HG03520 (cell line): ENCODE measurements around the gene SLC49A4.

Source experiments
- ATAC-seq: cut with Tn5 transposase; IDR thresholded peaks from one replicate; pipeline ENCODE4 v1.9.1; 2021; ENCODE audit warnings: mild to moderate bottlenecking, moderate library complexity; ENCODE audit not compliant: unreplicated experiment

Gene SLC49A4

DNA sequence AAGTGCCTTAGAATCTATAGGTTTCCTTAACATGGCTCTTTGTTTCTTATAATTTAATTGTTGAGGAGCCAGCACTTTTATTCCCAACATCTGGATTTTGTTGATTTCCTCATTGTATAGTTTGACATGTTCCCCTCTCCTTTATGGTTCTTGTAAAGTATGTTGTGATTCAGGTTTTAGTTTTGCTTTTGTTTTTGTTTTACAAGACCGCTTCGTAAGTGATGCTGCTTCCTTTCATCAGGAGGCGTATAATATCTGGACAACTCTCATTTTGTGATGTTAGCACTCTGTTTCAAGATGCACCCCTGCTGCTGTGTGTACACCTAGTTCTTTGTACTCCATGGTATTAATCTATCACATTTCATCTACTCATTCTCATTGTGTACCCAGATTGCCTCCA lies 48.7 kb downstream of the SLC49A4 start:
- no peak for ATAC-seq

DNA sequence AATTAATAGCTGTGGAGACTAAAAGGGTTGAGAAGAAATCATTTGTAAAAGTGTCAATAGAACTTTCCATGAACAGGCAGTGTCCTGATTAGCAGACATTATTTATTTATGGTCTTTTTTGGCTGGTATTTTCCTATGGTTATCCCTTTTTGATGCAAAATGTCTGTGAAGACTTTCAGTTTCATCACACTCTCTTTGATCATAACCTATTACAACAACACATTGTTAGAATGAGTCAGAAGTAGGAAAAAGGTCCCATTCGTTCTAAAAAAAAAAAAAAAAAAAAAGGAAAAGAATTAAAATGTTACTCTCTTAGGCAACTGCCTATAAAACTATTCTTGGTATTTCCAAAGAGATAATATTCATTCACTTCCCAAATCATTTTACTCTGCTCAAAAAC lies 62.1 kb downstream of the SLC49A4 start:
- no peak for ATAC-seq

DNA sequence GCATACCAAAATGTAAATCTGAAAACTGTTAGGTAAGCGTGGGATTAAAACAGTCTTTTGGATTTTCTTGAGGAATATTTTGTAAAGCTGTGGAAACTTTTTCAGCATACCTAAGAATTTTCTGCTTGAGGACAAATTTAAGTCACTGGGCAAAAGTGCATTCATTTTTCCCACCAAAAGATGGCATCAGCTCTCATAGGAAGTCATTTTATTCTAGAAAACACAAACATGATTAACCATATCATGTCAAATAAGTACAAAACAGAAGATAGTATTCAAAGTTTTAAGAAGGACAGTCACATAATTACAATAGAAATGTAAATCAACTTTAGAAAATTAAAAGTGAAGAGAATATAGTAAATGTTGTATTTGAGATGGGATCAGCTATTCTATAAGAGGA lies 63.5 kb downstream of the SLC49A4 start:
- no peak for ATAC-seq

DNA sequence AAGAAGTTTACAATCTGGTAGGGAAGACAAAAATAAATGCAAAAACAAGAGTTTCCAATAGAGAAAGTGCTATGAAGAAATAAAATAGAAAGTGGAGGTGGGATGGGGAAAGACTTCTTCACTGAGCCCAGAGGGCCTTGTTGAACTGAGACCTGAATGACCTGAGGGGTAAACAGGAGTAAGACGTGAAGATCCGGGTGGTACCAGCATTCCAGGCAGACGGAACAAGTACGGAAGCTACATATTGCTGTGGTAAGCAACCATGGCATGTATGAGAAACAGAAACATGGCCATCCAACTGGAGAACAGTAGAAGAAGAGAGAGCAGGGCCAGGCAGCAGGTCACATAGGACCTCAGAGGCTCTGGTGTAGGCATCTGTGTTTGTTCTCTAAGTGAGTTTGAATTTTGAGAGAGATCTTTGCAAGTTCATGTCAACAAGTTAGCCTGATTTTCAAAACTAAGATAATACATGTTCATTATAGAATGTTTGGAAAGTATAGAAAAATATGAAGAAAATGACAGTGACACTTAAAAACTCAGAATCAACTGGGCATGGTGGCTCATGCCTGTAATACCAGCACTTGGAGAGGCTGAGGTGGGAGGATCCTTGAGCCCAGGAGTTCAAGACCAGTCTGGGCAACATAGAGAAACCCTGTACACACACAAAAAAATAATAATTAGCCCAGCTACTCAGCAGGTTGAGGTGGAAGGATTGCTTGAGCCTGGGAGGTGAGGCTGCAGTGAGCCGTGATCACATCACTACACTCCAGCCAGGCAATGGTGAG lies 64.3 kb downstream of the SLC49A4 start:
- no peak for ATAC-seq

DNA sequence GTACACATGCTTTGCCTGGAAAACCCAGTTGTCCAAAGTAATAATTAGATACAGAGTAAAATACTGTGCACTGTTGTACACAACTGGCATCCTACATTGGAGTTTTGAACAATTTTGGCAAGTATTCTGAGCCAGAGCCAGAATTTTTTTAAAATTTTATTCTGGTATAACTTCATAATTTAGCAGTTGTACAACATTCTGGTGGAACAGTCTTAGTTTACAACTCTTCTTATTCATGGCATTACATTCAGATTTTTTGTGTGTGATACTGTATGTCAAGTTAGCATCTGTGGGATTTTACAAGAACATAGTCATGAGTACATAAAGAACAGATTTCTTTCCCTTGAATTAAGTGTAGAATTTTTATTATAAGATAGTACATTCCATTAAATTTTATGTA lies 67.5 kb downstream of the SLC49A4 start:
- ATAC-seq = no peak

DNA sequence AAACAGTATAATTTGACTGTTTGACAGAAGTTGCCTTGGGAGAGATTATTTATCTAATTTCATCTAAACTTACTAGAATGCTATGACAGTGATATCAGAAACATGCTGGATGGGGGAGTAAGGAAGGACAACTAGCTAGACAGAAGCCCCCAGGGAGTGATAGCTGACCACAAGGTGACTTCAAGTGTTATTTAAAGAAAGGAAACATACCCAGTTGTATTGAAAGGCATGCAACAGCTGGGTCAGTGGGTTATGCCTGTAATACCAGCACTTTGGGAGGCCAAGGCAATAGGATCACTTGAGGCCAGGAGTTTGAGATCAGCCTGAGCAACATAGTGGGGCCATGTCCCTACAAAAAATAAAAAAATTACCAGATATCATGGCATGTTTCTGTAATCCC lies 69.6 kb downstream of the SLC49A4 start:
- no peak for ATAC-seq

DNA sequence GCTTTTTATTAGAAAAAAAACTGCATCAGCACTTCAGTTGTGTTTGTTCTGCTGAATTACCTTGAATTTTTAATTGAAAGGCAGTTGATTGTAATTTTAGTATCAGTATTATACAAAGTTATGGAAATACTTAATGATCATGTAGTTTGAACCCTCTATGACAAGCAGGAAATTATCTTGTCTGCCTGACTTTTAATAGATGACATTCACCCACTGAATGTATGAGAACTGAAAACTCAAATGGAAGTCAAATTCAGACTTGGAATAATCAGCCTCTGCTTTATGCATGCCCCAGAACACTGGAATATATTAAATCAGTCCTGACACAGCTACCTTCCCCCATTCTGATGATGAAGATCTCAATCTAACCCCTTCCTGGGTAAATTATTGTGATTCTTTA lies 73.5 kb downstream of the SLC49A4 start:
- ATAC-seq = no peak

DNA sequence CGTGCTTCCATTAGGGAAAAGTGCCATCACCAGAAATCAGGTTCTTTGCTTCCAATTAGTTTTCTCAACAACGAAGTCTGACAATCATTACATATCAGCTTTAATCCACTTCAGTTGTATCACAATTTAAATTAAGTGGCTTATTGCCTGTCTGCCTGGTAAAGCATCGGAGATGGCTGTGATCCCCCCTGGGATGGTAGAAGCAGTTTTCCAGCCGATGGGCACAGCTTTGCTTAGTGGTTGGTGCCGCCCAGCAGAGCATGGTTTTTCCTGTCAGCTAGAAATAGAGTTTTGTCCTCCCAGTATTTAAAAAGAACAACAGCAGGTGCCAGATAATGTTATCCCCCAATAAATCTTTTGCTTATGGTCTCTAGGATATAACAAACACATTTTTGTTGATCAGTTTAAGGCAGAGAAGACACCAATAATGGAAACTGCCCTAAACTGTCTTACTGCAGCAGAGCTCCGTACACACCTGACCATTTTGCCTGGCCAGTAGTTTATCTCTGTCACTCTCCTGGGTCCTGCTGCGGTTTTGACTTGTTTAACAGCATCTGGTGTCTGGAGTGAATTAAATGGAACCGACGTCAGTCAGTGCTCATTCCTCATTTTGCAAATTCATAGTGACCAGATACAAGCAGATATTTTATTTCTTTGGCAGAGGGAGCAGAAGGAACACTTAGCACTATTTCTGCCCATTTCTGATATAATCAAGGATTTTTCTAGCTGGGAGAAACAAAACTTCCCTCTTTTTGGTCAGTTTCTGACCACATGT lies 79.1 kb downstream of the SLC49A4 start:
- no peak for ATAC-seq

DNA sequence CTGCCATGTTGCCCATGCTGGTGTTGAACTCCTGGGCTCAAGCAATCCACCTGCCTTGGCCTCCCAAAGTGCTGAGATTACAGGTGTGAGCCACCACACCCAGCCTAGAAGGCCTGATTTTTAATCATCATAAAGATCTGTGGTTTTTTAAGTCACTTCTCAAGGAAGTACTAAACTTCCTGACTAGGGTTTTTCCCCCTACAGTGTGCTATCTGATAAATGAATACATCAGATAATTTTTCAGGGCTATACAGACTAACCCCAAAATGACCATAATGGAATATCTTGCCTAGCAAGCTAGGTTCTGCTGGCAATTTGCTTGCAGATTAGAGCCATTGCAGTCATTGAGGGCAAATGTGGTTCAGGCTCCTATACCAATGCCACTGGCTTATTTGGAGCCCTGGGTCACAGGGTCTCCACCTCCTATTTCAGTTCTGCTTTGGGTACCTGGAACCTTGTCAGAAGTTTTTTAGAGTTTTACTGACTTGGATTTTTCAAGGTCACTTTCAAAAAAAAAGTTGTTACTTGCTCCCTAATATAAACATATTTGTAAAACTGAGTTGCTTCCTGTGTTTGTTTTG lies 80.8 kb downstream of the SLC49A4 start:
- no peak for ATAC-seq

DNA sequence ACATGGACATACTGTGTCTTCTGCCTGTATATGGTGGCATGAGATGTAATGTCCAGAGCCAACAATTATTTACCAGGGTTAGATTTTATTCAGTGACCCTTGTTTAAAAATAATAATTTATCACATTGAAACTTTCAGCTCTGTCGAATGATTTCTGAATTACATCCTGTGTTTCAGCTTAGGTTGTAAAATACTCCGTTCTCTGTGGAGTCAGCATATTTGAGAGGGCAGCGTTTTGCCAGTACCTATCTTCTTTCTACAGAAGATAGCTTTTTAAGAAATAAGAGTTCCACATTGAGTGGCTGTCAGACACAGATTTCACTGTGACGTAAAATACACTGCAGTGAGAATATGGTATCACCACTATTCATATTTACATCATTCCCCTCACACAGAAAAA lies 85.3 kb downstream of the SLC49A4 start:
- no peak for ATAC-seq

DNA sequence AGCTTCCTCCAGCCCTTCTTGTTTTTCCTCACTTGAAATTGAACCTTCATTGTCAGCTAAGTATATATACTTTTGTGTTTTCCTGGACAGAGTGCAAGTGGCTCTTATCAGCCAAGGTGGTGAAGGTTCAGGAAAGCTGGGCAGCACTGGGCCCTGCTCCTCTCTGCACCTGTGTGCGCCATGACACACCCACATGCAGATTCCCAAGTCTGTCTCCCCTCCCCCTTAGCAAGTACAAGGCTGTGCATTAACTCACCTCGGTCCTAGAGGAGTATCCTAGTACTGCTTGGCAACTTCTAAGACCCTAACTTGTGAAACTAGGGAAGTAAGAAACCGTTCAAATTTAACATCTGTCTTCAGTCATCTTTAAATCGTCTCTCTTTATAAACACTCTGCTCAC lies 85.8 kb downstream of the SLC49A4 start:
- no peak for ATAC-seq

DNA sequence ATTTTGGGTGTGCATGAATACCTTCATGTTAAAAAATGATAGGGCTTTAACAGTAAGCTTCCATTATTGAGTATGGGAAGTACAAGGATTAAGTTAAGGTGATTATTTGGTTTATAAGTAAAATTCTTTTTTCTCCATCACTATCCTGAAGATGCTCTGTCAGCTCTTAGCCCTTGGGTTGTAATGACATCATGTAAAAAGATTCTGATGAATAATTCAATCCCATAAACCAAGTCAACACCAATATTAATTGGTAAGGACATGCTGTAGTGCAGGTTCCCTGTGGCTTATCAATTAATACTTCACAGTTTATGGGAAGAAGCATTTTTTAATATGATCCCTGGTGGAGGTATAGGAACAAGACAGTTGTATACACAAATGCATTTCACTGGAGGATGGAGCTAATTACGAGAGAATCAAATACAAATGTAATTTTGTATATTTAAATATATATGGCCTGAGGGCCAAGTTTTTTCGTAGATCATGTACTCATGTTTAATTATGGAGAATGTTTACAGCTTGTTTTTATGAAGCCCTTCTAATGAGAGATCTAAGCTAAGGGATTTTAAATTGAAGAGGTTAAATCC lies 87.6 kb downstream of the SLC49A4 start:
- no peak for ATAC-seq

DNA sequence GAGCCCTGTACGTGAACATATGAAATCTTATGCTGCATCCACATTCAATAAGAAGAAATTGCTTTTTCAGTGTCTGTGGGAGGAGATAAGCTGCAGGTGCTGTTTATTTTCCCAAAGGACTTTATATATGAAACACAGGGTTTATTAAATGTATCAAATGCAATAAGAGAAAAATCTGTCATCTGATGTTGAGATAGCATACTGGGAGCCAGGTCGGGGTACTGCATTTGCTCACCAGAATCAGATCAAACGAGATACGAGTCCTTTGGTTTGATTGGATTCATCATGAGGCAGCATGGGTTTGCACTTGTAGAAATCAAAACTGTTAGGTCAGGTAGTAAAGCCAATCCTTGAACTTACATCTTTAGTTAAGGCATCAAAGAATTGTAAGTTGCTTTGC lies 91.4 kb downstream of the SLC49A4 start:
- no peak for ATAC-seq

DNA sequence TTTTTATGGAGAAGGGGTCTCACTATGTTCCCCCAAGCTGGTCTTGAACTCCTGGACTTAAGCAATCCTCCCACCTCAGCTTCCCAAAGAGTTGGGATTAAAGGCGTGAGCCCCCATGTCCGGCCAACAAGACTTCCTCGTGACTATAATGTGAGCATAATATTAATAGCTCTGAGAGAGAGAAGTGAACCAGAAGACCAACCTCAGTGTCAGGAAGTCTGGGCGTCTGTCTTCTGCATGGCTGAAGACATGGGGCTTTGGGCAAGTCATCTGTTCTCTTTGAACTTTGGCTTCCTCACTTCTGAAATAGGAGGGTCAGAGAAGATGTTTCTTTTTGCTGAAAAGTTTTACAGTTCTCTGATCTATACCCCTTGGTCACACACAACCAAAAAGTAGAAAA lies 92.1 kb downstream of the SLC49A4 start:
- no peak for ATAC-seq

DNA sequence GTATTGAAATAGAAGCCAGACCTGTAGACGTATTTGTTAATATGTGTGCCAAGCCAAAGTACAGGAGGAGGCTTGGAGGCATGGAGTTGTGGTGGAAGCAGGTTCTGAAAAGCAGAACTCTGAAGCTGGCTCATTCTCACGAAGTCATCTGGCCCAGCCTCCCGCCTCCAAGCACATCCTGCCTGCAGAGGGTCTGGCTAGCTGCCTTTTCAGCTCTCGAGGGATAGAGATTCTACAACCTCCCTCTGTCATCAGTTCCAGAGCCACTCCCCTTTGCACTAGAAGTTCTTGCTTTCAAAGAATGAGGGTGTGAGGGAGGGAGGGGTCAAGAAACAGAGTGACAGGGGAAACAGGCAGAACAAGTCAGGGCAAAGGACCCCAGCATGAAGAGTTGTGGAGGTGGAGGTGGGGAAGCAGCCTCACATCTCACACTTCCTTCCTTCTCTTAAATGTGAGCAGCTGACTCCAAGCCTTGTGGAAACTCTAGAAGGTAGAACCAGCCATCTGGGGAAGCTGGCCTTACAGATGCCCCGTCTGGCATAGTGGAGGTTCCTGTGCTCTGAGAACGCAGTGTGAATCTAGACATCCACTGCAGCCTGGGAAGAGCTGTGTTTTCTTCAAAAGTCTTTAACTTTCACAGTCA lies 95.3 kb downstream of the SLC49A4 start:
- ATAC-seq = no peak

DNA sequence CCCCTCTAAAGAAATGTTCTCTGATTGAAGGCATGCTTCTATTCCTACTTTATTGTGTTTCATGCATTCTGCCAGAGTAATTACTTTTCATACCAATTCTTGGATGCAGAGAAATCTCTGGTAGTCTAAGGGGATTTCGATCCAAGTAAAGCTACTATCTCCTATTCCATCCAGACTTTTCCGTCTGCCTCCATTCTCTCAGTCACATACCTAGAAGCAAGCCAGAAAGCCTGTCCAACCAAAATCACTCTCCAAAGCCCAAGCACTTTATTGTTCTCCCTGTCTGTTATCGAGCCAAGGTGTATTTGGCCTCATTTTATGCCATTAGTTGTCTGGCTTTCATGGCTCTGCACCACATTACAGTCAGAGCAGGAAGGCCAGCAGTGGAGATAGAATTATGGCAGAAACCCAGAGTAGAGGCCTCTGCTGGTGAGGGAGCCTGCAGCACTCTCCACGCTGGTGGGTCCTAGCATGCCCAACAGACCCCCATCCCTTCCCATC lies 95.9 kb downstream of the SLC49A4 start:
- no peak for ATAC-seq

DNA sequence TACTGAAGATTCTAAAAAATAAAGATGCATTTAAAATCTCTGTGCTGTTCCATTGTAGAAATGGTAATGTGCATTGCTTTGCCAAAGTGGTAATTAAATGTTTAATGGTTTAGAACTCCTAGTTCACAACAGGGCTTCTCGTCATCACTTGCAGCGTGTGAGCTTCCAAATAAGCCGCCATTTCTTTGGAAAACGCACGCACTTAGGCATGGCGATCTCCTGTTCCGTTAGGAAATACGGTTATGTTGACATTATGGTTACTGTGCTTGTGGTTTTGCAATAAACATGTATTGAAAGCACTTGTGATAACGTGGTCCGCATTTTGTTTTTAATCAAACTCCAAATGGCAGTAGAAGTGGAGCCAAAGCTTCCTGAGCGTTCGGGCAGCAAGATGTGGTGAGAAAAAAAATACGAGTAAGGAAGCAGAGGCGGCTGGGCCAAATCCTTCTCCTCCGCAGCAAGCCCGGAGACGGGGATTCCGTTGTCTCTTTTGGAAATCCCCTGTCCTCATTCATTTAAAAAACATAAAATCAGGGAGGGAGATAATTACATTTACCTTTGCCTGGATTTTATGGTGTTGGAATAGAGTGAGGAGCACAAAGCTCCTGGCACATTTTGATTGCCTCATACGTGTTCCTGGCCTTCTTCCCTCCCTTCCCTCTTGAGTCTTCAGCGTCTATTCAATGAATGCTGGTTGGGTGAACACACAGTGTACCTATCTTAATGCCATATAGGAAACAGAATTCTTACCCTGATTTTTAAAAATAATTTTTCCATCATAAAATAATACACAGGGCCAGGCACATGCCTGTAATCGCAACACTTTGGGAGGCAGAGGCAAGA lies 97.5 kb downstream of the SLC49A4 start:
- no peak for ATAC-seq

DNA sequence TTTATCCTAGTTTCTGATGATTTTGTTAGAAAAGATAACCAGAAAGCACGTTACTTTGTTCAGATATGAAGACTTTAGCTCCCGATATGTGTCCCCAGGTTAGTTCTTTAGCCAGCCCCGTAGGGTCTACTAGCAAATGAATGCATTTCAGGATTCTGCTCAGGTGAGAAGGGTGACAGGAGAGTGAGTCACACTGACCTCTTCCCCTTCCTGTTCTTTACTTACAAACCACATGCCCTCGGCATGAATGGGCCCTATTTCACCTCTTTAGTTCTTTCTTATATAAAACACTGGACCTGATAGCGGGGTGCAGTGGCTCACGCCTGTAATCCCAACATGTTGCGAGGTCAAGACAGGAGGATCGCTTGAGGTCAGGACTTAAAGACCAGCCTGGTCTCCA lies 98.4 kb downstream of the SLC49A4 start:
- ATAC-seq = no peak

DNA sequence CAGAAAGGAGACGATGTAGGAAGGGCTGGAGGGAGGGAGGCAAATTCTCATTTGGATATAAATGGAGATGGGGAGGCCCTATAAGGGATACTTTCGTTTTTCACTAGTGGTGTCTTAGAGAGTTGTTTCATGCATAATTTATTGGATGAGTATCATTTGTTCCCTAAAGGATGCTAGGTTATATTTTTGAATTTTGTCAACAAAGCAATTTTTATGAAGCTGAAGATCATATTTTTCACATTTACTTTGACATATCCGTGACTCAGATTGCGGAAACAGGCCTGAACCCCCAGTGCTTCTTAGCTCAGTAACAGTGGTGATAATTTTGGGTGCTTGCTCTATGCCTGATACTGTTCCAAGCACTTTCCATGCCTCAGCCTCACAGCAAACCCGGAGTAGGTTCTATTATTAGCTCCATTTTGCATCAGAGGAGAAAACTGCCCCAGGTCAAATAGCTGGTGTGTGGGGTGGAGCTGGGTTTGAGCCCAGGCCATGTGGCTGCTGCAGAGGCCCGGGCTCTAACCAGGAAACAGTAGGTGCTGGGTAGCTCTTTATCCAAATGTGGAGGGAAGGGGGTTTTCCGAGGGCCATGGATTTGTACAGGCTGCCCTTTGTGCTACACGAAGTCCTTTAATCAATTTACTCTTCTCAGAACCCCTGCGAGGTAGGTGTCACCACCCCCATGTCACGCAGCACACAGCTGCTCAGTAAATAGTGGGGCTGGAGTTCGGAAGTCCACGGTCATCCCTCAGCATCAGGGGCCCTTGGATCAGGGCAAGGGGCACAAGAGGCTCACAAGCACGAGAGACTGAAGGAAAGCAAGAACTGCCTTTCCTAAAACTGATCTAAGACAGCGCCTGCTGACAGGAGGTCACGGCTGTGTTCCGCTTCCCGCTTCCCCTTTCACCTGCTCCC lies 99.1 kb downstream of the SLC49A4 start:
- ATAC-seq = no peak
